ENCODE measurements around the gene TRAP1.
"Not testable (repeated sequence)": the region's sequence is repeated elsewhere in the genome, so short reads cannot be mapped to it uniquely, and the experiment has no call there.

The TRAP1 gene

GRCh38 chr16:3645108-3645503 lies 72.2 kb downstream of the TRAP1 start:
- DNase-seq = no peak

- DNase-seq = no peak
These were observed 74.1 kb downstream of the TRAP1 start for GRCh38 chr16:3643095-3643730.

- DNase-seq = no peak
These were observed 74.8 kb downstream of the TRAP1 start for GRCh38 chr16:3642397-3643094.

- DNase-seq = no peak
These were observed 75.4 kb downstream of the TRAP1 start for GRCh38 chr16:3641801-3642396.

GRCh38 chr16:3640632-3641501 lies 76.5 kb downstream of the TRAP1 start:
- DNase-seq = no peak

- DNase-seq = no peak
These were observed 77.1 kb downstream of the TRAP1 start for GRCh38 chr16:3640207-3640606.

GRCh38 chr16:3638916-3639644 lies 78.2 kb downstream of the TRAP1 start:
- no peak for DNase-seq

- peak; percentile 32 for DNase-seq
These were observed 79.9 kb downstream of the TRAP1 start for GRCh38 chr16:3637371-3637923.

- peak; percentile 54 for DNase-seq
These were observed 91.2 kb downstream of the TRAP1 start for GRCh38 chr16:3625911-3626732.

- no peak for DNase-seq
These were observed 92.0 kb downstream of the TRAP1 start for GRCh38 chr16:3625331-3625730.

GRCh38 chr16:3623642-3624041 lies 93.7 kb downstream of the TRAP1 start:
- no peak for DNase-seq

- DNase-seq = peak; percentile 53
These were observed 98.6 kb downstream of the TRAP1 start for GRCh38 chr16:3618769-3619141.

- no peak for DNase-seq
These were observed 104.5 kb downstream of the TRAP1 start for GRCh38 chr16:3612510-3613466.

- DNase-seq = peak; percentile 99
These were observed 106.0 kb downstream of the TRAP1 start, which contains the start of gene SLX4 for GRCh38 chr16:3611146-3611975. SLX4 (minus strand) TSS chr16:3611606; CDS start chr16:3608964, 2,642 bp downstream.

- DNase-seq = no peak
These were observed 106.6 kb downstream of the TRAP1 start for GRCh38 chr16:3610698-3611145.

- DNase-seq = peak; percentile 76
These were observed 107.2 kb downstream of the TRAP1 start for GRCh38 chr16:3609895-3610697.

- DNase-seq = not testable (repeated sequence)
These were observed 108.3 kb downstream of the TRAP1 start for GRCh38 chr16:3608976-3609375.

GRCh38 chr16:3608069-3608468 lies 109.3 kb downstream of the TRAP1 start:
- DNase-seq = no peak
